Neural cell (in vitro differentiated cells): ENCODE data around the gene COPB2. TPM values are rescaled to one million over a fixed set of nuclear protein-coding genes. Genes with fewer than 3 reads are reported as not detected.

ENCODE experiments used
- H2AFZ ChIP-seq: fragments of 200-600, 300-800 bp; sonication (generic), shearing (Covaris generic); 2 replicates; pipeline ENCODE4 v1.6.0; 2014; ENCODE audit warnings: low read depth, mild to moderate bottlenecking, antibody characterized with exemption, low read length, moderate library complexity
- H3F3A ChIP-seq: fragments of 200-600 bp; shearing (Covaris generic); 2 replicates; pipeline ENCODE4 v1.6.1; 2016; ENCODE audit warnings: mild to moderate bottlenecking, moderate library complexity, mixed read lengths, antibody characterized with exemption, low read length; ENCODE audit not compliant: insufficient read depth, poor library complexity, severe bottlenecking
- H3K27ac ChIP-seq: fragments of 200-600, 300-800 bp; sonication (generic), shearing (Covaris generic); 2 replicates; pipeline ENCODE4 v1.5.1; 2014; ENCODE audit warnings: mild to moderate bottlenecking, low read length, moderate library complexity
- H3K27me3 ChIP-seq: fragments of 300-800, 200-600 bp; sonication (generic), shearing (Covaris generic); 2 replicates; pipeline ENCODE4 v1.6.0; 2014; ENCODE audit warnings: mild to moderate bottlenecking, low read depth, low read length, moderate library complexity; ENCODE audit not compliant: insufficient read depth
- H3K36me3 ChIP-seq: fragments of 300-800, 200-600 bp; sonication (generic), shearing (Covaris generic); 2 replicates; pipeline ENCODE4 v1.5.1; 2014; ENCODE audit warnings: mild to moderate bottlenecking, antibody characterized with exemption, low read length, moderate library complexity; ENCODE audit not compliant: insufficient read depth
- H3K4me2 ChIP-seq: fragments of 300-800, 200-600 bp; sonication (generic), shearing (Covaris generic); 2 replicates; pipeline ENCODE4 v1.6.0; 2014; ENCODE audit warnings: mild to moderate bottlenecking, low read length
- H3K4me3 ChIP-seq: fragments of 300-800, 200-600 bp; sonication (generic), shearing (Covaris generic); 2 replicates; pipeline ENCODE4 v1.5.1; 2014; ENCODE audit warnings: mild to moderate bottlenecking, low read length, moderate library complexity
- H3K79me2 ChIP-seq: fragments of 200-600 bp; shearing (Covaris generic); replicated peaks from 2 replicates; pipeline ENCODE4 v1.6.0; 2014; ENCODE audit warnings: mild to moderate bottlenecking, low read length, moderate library complexity; ENCODE audit not compliant: insufficient read depth
- H3K9ac ChIP-seq: fragments of 300-800, 200-600 bp; sonication (generic), shearing (Covaris generic); 2 replicates; pipeline ENCODE4 v1.6.1; 2016; ENCODE audit warnings: mild to moderate bottlenecking, low read length, mixed read lengths
- H3K9me2 ChIP-seq: fragments of 200-600 bp; shearing (Covaris generic); 2 replicates; pipeline ENCODE4 v1.6.1; 2016; ENCODE audit warnings: mild to moderate bottlenecking, low read length, mixed read lengths; ENCODE audit not compliant: insufficient read depth
- H3K9me3 ChIP-seq: fragments of 200-600, 300-800 bp; sonication (generic), shearing (Covaris generic); 2 replicates; pipeline ENCODE4 v1.6.1; 2016; ENCODE audit warnings: mild to moderate bottlenecking, mixed run types, low read length, moderate library complexity, mixed read lengths
- H4K20me1 ChIP-seq: fragments of 200-600 bp; shearing (Covaris generic); 2 replicates; pipeline ENCODE4 v1.6.1; 2016; ENCODE audit warnings: mild to moderate bottlenecking, mixed run types; ENCODE audit not compliant: insufficient read depth
- CTCF ChIP-seq: fragments of 450-650 bp; IDR thresholded peaks from 2 replicates; pipeline ENCODE4 v1.5.1; 2014; ENCODE audit warnings: antibody characterized with exemption, mild to moderate bottlenecking, moderate library complexity; ENCODE audit not compliant: poor library complexity, severe bottlenecking
- EP300 ChIP-seq: fragments of 450-650 bp; conservative IDR thresholded peaks from 2 replicates; pipeline ENCODE4 v1.6.1; 2014; ENCODE audit warnings: antibody characterized with exemption, mild to moderate bottlenecking, moderate library complexity; ENCODE audit not compliant: poor library complexity, severe bottlenecking
- EZH2 ChIP-seq: fragments of 200-600, 300-800 bp; shearing (Covaris generic), sonication (generic); IDR thresholded peaks from 2 replicates; pipeline ENCODE4 v1.6.1; 2014; ENCODE audit warnings: antibody characterized with exemption, low read length, borderline replicate concordance, mild to moderate bottlenecking; ENCODE audit not compliant: insufficient read depth, poor library complexity, severe bottlenecking
- MXI1 ChIP-seq: fragments of 450-650 bp; conservative IDR thresholded peaks from 2 replicates; pipeline ENCODE4 v1.6.1; 2014; ENCODE audit warnings: antibody characterized with exemption, mild to moderate bottlenecking; ENCODE audit not compliant: poor library complexity, severe bottlenecking
- POLR2AphosphoS5 ChIP-seq: IDR thresholded peaks from 2 replicates; pipeline ENCODE4 v1.6.1; 2012
- RAD21 ChIP-seq: fragments of 450-650 bp; conservative IDR thresholded peaks from 2 replicates; pipeline ENCODE4 v1.6.1; 2014; ENCODE audit warnings: antibody characterized with exemption, mild to moderate bottlenecking, moderate library complexity
- REST ChIP-seq: IDR thresholded peaks from 2 replicates; pipeline ENCODE4 v1.6.1; 2012; ENCODE audit warnings: borderline replicate concordance
- SMC3 ChIP-seq: fragments of 450-650 bp; conservative IDR thresholded peaks from 2 replicates; pipeline ENCODE4 v1.6.1; 2014; ENCODE audit warnings: antibody characterized with exemption, mild to moderate bottlenecking, moderate library complexity; ENCODE audit not compliant: poor library complexity
- TAF1 ChIP-seq: IDR thresholded peaks from 2 replicates; pipeline ENCODE4 v1.6.1; 2012; ENCODE audit warnings: low read depth
- polyA plus RNA-seq: library from polyadenylated mRNA; depleted of rRNA; stranded (reverse); fragments of >200 nt; gene quantifications from 2 replicates; pipeline ENCODE4 v1.2.3, GENCODE V29; 2014

The COPB2 gene
- polyA plus RNA-seq, 1 donor from 2014 or later, result 63.5 TPM

- Histone ChIP-seq H3K4me2 (no peak overlapping the region), H3F3A (no peaks in the 10 kb centered on the region), H4K20me1 (no peaks in the 10 kb centered on the region), H3K27me3 (no peaks in the 10 kb centered on the region), H3K27ac (no peak overlapping the region), H2AFZ (no peak overlapping the region), H3K36me3 (no peaks in the 10 kb centered on the region), H3K4me3 (no peak overlapping the region), H3K9ac (no peak overlapping the region), H3K79me2 (no peaks in the 10 kb centered on the region), H3K9me3 (no peaks in the 10 kb centered on the region), H3K9me2 (no peaks in the 10 kb centered on the region)
- TF ChIP-seq REST (no peak), SMC3 (no peak), EP300 (no peak), RAD21 (no peak), POLR2AphosphoS5 (no peak), MXI1 (no peak), EZH2 (no peak), CTCF (no peak), TAF1 (no peak)
These were observed 65.0 kb downstream of the COPB2 start for GRCh38 chr3:139324456-139324855.

GRCh38 chr3:139323146-139323545 is 66.3 kb downstream of the COPB2 start:
- Histone ChIP-seq H3K79me2 (no peaks in the 10 kb centered on the region), H3K27me3 (no peaks in the 10 kb centered on the region), H2AFZ (no peak overlapping the region), H3K27ac (no peak overlapping the region), H3K4me3 (no peak overlapping the region), H4K20me1 (no peaks in the 10 kb centered on the region), H3K9ac (no peak overlapping the region), H3K4me2 (no peak overlapping the region), H3F3A (no peaks in the 10 kb centered on the region), H3K9me3 (no peaks in the 10 kb centered on the region), H3K9me2 (no peaks in the 10 kb centered on the region), H3K36me3 (no peaks in the 10 kb centered on the region)
- TF ChIP-seq POLR2AphosphoS5 (no peak), EP300 (no peak), TAF1 (no peak), REST (no peak), CTCF (no peak), EZH2 (no peak), MXI1 (no peak), RAD21 (no peak), SMC3 (no peak)
